Measurements from ENCODE around the gene AFAP1L2.

AFAP1L2 gene

DNA sequence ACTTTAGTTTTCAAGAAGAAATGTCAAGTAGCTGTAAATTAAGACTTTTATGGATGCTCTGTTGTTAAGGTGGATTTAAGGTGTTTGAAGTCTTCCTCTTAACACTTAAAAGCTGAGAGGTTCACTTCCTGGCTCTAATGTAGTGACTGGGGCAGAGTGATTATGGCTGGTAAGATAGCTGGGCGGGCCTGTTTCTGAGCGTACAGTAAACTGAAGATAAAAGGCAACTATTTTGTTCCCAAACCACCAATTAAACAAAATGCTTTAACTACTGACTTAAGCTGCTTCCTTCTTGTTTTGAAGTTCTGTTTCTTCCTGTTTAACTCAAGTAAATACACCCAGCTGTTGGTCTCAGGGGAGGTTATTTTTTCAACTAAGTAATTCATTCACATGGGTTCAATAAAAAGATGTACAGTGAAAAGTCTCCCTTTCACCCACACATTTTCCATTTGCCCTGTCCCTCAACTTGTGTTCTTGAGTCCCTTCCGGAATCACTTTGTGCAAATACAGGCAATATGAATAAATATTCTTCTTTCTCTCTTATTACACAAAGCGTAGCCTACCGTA, 145.9 kb downstream of the AFAP1L2 start:
- no peak for DNase-seq

DNA sequence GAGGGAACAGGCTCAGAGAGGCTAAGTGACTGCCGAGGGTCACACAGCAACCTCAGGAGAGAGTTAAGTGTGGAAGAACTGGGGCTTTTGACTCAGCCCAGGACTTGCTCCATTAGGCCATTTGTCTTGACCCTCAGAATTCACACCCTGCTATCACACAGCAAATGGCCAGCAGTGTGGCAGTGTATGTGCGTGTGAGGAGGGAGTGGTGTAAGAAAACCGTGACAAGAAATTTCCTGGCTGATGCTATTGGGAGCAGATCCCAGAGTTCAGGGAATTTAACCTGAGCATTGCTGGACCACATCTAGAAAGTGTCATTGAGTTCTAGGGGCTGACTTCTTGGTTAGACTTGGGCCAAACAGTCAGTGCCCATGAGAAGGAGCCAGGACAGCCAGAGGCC, 146.8 kb downstream of the AFAP1L2 start:
- DNase-seq, result no peak

DNA sequence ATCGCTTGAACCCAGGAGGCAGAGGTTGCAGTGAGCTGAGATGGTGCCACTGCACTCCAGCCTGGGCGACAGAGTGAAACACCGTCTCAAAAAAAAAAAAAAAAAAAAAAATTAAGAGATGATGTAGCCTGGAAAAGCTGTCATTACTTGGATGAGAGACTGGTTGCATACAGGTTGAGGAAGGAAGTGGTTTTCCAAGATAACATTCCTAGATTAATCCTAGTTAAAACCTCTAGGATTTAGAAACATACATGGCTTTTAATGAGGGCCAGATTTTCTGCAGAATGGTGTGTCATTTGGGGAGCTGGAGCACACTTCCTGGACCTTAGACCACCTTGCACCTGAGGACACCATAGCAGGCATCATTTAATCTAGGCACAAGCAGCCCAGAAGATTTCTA, 147.5 kb downstream of the AFAP1L2 start:
- DNase-seq, result no peak

DNA sequence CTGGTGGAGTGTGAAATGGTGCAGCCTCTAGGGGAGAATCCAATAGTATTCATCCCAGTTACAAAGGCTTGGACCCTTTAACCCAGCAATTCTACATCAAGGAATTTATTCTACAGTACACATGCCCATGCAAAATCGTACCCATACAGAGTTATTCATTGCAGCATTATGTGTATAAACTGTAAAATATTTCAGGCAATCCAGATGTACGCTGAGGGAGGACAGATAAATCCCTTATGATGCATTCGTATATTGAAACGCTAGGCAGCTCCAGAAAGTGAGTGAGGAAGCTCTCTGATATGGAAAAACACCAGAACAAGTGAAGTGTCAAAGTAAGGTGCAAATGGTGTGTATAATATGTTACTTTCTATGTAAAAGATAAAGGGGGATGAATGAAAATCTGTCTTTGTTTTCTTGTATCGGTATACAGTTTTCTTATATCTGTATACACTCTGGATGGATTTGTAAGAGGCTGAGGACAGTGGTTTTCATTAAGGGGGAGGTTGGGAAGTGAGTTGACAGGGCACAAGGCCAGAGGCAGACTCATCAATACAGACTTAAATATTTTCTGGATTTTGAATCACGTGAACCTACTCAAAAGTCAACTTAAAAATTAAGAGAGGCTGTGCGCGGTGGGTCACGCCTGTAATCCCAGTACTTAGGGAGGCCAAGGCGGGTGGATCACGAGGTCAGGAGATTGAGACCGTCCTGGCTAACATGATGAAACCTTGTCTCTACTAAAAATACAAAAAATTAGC, 148.1 kb downstream of the AFAP1L2 start:
- no peak for DNase-seq

DNA sequence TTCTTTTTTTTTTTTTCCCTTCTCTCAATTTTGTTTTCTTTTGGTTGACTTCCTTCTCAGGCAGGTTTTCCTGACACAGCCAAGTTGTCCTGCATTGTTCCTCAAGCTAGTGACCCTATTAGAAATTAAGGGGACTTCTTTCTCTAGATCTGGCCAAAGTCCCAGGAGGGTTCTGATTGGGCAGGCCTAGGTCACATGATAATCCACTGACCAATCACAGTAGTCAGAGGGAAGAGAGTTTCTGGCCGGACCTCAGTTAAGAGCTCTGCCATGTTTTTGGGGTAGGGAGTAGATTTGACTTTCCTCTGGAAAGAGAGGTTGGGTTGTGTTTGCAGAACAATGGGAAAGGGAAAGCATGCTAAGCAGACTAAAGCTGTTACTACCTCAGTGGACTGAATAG, 149.1 kb downstream of the AFAP1L2 start:
- no peak for DNase-seq

DNA sequence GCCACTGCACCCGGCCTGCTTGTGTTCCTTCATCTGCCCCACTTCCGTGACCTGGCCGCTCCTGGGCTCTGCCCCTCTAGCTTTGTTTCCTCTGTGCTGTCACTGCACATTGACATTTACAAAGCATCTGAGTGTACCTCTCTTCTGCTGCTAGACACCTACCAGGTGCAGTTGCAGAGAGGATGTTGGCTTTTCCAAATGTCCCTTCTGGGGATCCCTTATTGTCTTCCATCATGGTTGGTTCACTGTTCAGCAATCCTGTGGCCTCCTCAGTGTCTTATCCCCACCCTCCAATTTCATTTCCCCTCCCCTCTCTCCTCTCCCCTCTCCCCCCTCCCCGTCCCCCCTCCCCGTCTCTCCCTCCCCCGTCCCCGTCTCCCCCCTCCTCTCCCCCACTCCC, 151.4 kb downstream of the AFAP1L2 start:
- no peak for DNase-seq

DNA sequence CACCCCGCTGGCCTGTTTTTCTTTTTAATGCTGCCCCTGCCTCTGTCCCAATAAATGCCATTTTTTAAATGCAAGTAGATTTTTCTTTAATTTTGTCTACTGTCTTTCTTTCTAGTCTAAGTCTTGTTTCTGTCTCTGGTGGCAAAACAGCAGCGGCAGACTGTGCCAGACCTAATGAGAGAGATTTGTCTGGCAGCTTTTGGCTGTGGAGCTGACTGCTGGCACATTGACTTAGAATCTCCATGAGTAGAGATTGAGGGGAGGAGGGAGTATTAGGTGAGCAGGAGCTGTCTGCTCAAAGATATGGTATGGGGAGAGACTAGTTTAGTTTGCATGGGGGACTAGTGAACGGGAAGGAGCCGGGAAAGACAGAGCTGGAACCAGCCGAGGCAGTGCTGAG, 152.2 kb downstream of the AFAP1L2 start:
- DNase-seq, result no peak

DNA sequence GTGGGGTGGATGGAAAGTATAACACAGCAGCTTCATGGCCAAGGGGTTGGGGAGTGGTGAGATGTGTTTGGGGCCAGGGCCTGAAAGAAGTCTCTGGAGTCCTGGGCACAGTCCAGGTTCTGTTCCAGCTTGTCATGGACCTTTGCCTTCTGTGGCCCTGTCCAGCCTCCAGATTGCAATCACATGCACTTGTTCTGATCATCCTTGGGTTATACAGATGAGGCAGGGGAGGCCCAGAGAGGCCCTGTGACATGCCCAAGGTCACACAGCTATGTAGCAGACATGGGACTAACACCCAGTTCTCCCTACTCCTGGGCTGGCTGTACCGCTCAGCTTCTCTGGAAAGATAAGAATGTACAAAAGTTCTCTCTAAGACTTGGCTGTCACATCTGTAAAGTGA, 153.6 kb downstream of the AFAP1L2 start:
- no peak for DNase-seq

DNA sequence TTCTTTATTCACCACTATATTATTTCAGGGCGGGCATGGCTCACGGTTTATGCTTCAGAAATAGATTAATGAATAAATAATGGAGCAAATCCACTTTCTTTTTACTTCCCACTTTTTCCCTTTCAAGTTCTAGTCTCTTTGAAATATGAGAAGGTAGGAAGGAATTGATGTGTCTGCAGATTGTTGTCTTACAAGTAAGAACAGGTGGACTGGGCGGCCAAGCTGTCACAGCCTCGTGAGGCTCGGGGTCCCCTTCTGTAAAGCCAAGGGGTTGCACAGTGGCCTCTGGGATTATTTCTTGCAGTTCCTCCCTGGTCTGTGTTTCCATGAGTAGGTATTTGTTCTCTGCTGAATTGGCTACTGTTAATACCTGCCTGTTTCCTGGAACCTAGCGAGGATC, 154.1 kb downstream of the AFAP1L2 start:
- no peak for DNase-seq

DNA sequence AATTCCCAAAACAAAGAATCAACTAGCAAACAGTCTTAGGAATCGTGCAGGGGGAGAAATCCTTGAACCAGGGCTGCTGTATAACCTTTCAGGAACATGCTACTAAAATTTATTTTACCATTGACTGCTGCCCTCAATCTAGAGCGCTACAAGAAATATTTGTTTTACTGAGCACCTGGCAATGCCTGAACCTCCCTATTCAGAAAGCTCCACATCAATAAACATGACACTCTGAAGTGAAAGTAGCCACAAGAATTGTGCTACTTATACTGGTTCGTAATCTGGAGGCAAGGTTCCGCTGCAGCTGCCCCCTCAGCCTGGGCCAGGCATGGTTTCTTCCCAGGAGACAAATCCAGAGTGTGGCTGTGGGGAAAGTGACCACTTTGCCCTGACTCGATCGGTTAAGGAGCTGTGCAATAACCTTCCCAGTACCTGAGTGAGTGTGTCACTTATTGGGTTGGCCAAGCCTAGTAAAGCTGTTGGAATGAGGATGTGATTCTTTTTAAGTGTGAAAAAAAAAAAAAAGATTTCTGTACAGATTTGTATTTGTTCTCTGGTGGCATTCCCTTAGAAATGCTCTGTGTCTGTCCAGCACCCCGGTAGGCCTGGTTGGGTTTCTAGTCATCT, 157.5 kb downstream of the AFAP1L2 start:
- no peak for DNase-seq

DNA sequence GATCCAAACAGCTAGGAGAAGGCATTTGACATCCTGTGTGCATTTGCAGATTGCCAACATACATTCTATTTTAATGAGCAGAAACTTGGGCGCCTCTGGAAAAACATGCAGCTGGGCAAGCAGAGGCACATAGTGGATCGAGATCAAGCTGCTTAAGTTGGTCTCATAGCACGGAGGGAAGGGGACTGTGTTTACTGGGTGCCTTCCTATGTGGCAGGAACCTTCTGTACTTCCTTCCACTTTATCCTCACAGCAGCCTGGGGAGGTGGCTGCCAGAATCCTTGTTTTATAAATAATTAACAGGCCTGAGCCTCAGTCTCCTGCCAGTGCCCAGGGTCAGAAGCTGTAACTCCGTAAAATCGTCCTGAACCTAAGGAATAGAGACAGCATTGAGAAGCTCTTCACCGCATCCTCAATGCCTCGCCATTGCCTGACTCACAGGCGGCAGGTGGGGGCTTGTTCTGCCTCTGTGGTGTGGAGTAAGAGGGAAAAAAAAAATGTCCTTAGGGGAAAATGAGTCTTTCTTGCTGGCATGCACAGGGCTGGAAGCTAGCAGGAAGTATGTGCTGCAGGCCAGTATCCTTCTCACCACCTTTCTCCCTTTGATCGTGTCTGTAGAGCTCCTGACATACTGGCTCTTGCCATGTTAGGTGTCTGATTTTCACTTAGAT, 159.0 kb downstream of the AFAP1L2 start:
- DNase-seq, result no peak
